ENCODE results near the gene EVA1C.

GRCh38 chr21:32412162-32413014, at the start of gene EVA1C:
- no peak for TF ChIP-seq EZH2 (IDR thresholded peaks at IDR 0.05; ENCODE audit: low read length, missing control alignments)
- TF ChIP-seq, protein P1, sequence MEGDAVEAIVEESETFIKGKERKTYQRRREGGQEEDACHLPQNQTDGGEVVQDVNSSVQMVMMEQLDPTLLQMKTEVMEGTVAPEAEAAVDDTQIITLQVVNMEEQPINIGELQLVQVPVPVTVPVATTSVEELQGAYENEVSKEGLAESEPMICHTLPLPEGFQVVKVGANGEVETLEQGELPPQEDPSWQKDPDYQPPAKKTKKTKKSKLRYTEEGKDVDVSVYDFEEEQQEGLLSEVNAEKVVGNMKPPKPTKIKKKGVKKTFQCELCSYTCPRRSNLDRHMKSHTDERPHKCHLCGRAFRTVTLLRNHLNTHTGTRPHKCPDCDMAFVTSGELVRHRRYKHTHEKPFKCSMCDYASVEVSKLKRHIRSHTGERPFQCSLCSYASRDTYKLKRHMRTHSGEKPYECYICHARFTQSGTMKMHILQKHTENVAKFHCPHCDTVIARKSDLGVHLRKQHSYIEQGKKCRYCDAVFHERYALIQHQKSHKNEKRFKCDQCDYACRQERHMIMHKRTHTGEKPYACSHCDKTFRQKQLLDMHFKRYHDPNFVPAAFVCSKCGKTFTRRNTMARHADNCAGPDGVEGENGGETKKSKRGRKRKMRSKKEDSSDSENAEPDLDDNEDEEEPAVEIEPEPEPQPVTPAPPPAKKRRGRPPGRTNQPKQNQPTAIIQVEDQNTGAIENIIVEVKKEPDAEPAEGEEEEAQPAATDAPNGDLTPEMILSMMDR (conservative IDR thresholded peaks at IDR 0.05 in 1 of 2, IDR thresholded peaks at IDR 0.05 in 1 of 2; ENCODE audit: low read depth in 1 of 2, low read length in 2 of 2), result no peak
